ENCODE measurements around the gene TIMM17A.

TIMM17A gene

GRCh38 chr1:201925301-201925567 lies 30.1 kb upstream of the TIMM17A start:
- no peaks in the 10 kb centered on the region for H3K36me3 Mint-ChIP-seq (ENCODE audit: low read depth)
- H3K27ac Mint-ChIP-seq: no peak overlapping the region
- peaks cover 13% of the 10 kb centered on the region for H3K4me1 Mint-ChIP-seq
- peaks cover 8% of the 10 kb centered on the region for H3K27me3 Mint-ChIP-seq (ENCODE audit: low read depth)
- TF ChIP-seq CTCF (IDR thresholded peaks at IDR 0.05; ENCODE audit: unreplicated experiment in 3 of 3): no peak
- H3K4me3 Mint-ChIP-seq: no peak overlapping the region
- H3K9me3 Mint-ChIP-seq: no peaks in the 10 kb centered on the region

GRCh38 chr1:201925981-201926645 lies 29.2 kb upstream of the TIMM17A start:
- H3K4me3 Mint-ChIP-seq: no peak overlapping the region
- H3K36me3 Mint-ChIP-seq (ENCODE audit: low read depth): no peaks in the 10 kb centered on the region
- peak overlapping the region; percentile 57 to 84 (median 77) for H3K27ac Mint-ChIP-seq
- TF ChIP-seq CTCF (IDR thresholded peaks at IDR 0.05; ENCODE audit: unreplicated experiment in 3 of 3): no peak
- no peaks in the 10 kb centered on the region for H3K9me3 Mint-ChIP-seq
- peaks cover 8% of the 10 kb centered on the region for H3K27me3 Mint-ChIP-seq (ENCODE audit: low read depth)
- H3K4me1 Mint-ChIP-seq: peaks cover 13% of the 10 kb centered on the region

- peaks cover 13% of the 10 kb centered on the region for H3K4me1 Mint-ChIP-seq
- no peaks in the 10 kb centered on the region for H3K9me3 Mint-ChIP-seq
- H3K36me3 Mint-ChIP-seq (ENCODE audit: low read depth): no peaks in the 10 kb centered on the region
These were observed 27.0 kb upstream of the TIMM17A start for GRCh38 chr1:201928266-201928665.

GRCh38 chr1:201930137-201930536 lies 25.2 kb upstream of the TIMM17A start:
- TF ChIP-seq CTCF (IDR thresholded peaks at IDR 0.05; ENCODE audit: unreplicated experiment in 3 of 3): no peak
- H3K4me3 Mint-ChIP-seq: no peak overlapping the region

More at GRCh38 chr1:201928266-201928665, 27.0 kb upstream of the TIMM17A start:
- TF ChIP-seq CTCF (IDR thresholded peaks at IDR 0.05; ENCODE audit: unreplicated experiment in 3 of 3): no peak
- Mint-ChIP-seq H3K27me3 (ENCODE audit: low read depth) (peaks cover 8% of the 10 kb centered on the region), H3K27ac (no peak overlapping the region), H3K4me3 (no peak overlapping the region)

GRCh38 chr1:201930803-201931202 lies 24.5 kb upstream of the TIMM17A start:
- Mint-ChIP-seq H3K4me1 (peaks cover 18% of the 10 kb centered on the region), H3K36me3 (ENCODE audit: low read depth) (no peaks in the 10 kb centered on the region), H3K27ac (no peak overlapping the region), H3K9me3 (no peaks in the 10 kb centered on the region), H3K27me3 (ENCODE audit: low read depth) (peaks cover 4% of the 10 kb centered on the region), H3K4me3 (no peak overlapping the region)
- no peak for TF ChIP-seq CTCF (IDR thresholded peaks at IDR 0.05; ENCODE audit: unreplicated experiment in 3 of 3)

More at GRCh38 chr1:201930137-201930536, 25.2 kb upstream of the TIMM17A start:
- H3K27me3 Mint-ChIP-seq (ENCODE audit: low read depth): peaks cover 4% of the 10 kb centered on the region
- H3K36me3 Mint-ChIP-seq (ENCODE audit: low read depth): no peaks in the 10 kb centered on the region
- peaks cover 22% of the 10 kb centered on the region for H3K4me1 Mint-ChIP-seq
- no peaks in the 10 kb centered on the region for H3K9me3 Mint-ChIP-seq
- no peak overlapping the region for H3K27ac Mint-ChIP-seq

GRCh38 chr1:201933840-201934430 lies 21.4 kb upstream of the TIMM17A start:
- H3K36me3 Mint-ChIP-seq (ENCODE audit: low read depth): no peaks in the 10 kb centered on the region
- H3K4me3 Mint-ChIP-seq: no peak overlapping the region
- H3K4me1 Mint-ChIP-seq: peaks cover 14% of the 10 kb centered on the region
- TF ChIP-seq CTCF (IDR thresholded peaks at IDR 0.05; ENCODE audit: unreplicated experiment in 3 of 3): no peak
- no peaks in the 10 kb centered on the region for H3K27me3 Mint-ChIP-seq (ENCODE audit: low read depth)
- H3K27ac Mint-ChIP-seq: peak overlapping the region in 1 of 3 experiments; percentile 25
- no peaks in the 10 kb centered on the region for H3K9me3 Mint-ChIP-seq

Data from nephron (organoid).